ENCODE results near the gene KRTAP1-4.

KRTAP1-4 gene

GRCh38 chr17:41019415-41019814 is 10.6 kb downstream of the KRTAP1-4 start:
- TF ChIP-seq CTCF (conservative IDR thresholded peaks at IDR 0.05; ENCODE audit: low read depth): no peak
- no peak overlapping the region for H3K27ac ChIP-seq
- ChIA-PET POLR2A (ENCODE audit: low non-redundant PET) (no interaction called here), CTCF (interaction anchor here (0.6 to 1.1 kb wide), 2 partner anchors 33 to 39 kb away, joined by 3 read pairs; no protein-coding TSS in a partner anchor)
- no peak for DNase-seq (ENCODE audit: low spot score)

GRCh38 chr17:41018541-41018940 is 11.5 kb downstream of the KRTAP1-4 start:
- TF ChIP-seq CTCF (conservative IDR thresholded peaks at IDR 0.05; ENCODE audit: low read depth): no peak
- ChIA-PET CTCF (interaction anchor here (0.7 kb wide), 1 partner anchor 387 kb away, joined by 3 read pairs; no protein-coding TSS in a partner anchor), POLR2A (ENCODE audit: low non-redundant PET) (no interaction called here)
- no peak for DNase-seq (ENCODE audit: low spot score)
- no peak overlapping the region for H3K27ac ChIP-seq

GRCh38 chr17:41016578-41017215 is 13.3 kb downstream of the KRTAP1-4 start:
- H3K27ac ChIP-seq: no peak overlapping the region
- no peak for DNase-seq (ENCODE audit: low spot score)
- no peak for TF ChIP-seq CTCF (conservative IDR thresholded peaks at IDR 0.05; ENCODE audit: low read depth)
- ChIA-PET POLR2A (ENCODE audit: low non-redundant PET) (no interaction called here), CTCF (no interaction called here)

GRCh38 chr17:41015454-41015853 is 14.5 kb downstream of the KRTAP1-4 start:
- no peak for TF ChIP-seq CTCF (conservative IDR thresholded peaks at IDR 0.05; ENCODE audit: low read depth)
- ChIA-PET POLR2A (ENCODE audit: low non-redundant PET) (no interaction called here), CTCF (no interaction called here)
- H3K27ac ChIP-seq: no peak overlapping the region
- no peak for DNase-seq (ENCODE audit: low spot score)

- TF ChIP-seq CTCF (conservative IDR thresholded peaks at IDR 0.05; ENCODE audit: low read depth): no peak
These were observed 16.4 kb downstream of the KRTAP1-4 start for GRCh38 chr17:41013606-41014005.

GRCh38 chr17:41013181-41013580 is 16.8 kb downstream of the KRTAP1-4 start:
- no peak overlapping the region for H3K27ac ChIP-seq
- CTCF ChIA-PET: no interaction called here
- DNase-seq (ENCODE audit: low spot score): no peak
- POLR2A ChIA-PET (ENCODE audit: low non-redundant PET): no interaction called here
- TF ChIP-seq CTCF (conservative IDR thresholded peaks at IDR 0.05; ENCODE audit: low read depth): no peak

More at GRCh38 chr17:41013606-41014005, 16.4 kb downstream of the KRTAP1-4 start:
- POLR2A ChIA-PET (ENCODE audit: low non-redundant PET): no interaction called here
- no peak for DNase-seq (ENCODE audit: low spot score)
- CTCF ChIA-PET: no interaction called here
- H3K27ac ChIP-seq: no peak overlapping the region

All from RWPE1 (cell line).